Measurements from ENCODE around the gene USP10. TPM values are rescaled to one million over a fixed set of nuclear protein-coding genes. Genes with fewer than 3 reads are reported as not detected.
A peak's percentile ranks its signal among the peaks of the same experiment; 100 is the strongest.

Gene USP10
- polyA plus RNA-seq, 3 donors from 2014 or later = 33.8 to 60.6 (median 58.7) TPM

DNA sequence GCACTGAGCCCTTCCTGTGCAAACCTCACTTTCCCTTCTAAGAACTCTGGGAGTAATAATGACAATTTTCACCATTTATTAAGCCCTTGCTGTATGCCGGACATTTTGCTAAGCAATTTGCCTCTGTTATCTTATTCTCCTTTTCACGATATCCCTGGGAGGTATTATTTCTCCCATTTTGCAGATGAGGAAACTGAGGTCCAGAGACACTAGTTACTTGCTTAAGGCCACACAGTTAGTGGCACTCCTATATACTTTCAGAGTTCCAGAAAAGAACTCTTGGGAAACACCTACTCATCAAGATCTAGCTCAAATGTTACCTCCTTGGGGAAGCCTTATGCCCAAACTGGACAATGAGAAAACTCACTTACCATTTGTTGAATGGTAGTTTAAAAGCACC lies 4.8 kb upstream of the USP10 start:
- H3K9me3 Mint-ChIP-seq = no peaks in the 10 kb centered on the region
- no peak overlapping the region for H3K4me3 Mint-ChIP-seq
- no peak overlapping the region for H3K27ac Mint-ChIP-seq
- peaks cover 3 to 4% of the 10 kb centered on the region in 2 donors for H3K4me1 Mint-ChIP-seq
- H3K36me3 Mint-ChIP-seq = no peaks in the 10 kb centered on the region
- DNase-seq = no peak
- H3K27me3 Mint-ChIP-seq (ENCODE audit: low read depth in 3 of 3) = peaks cover 0 to 6% (median 4%) of the 10 kb centered on the region in 3 donors

DNA sequence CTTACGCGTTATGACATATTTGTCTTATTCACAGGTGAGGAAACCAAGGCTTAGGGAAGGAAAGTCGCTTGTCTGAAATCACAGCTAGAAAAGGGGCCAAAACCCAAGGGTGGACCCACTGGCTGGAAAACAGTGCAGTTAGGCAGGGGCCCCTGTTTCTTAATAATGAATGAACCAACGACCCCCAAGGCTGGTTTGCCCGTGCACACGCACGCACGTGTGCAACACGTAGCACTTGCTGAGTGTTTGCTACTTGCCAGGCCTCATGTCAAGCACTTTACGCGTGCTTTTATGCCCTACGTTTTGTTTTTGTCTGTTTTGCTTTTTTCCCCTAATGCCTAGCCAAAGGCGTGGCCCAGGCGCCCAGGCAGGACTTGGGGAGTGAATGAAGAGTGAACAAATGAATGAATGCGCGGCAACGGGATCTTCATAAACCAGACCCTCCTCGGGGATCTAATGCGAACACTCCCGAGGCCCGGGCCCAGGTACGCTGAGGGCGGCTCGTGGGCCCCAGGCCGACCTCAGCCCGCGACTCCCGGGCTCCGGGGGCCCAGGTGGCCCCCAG lies 571 bp upstream of the USP10 start:
- no peak for DNase-seq
- Mint-ChIP-seq H3K27ac (peak overlapping the region in 5 of 6 donors; percentile 65 to 89 (median 78)), H3K4me1 (peaks cover 34 to 40% of the 10 kb centered on the region in 2 donors), H3K9me3 (no peaks in the 10 kb centered on the region), H3K4me3 (peak overlapping the region; percentile 80 to 87 (median 83)), H3K27me3 (ENCODE audit: low read depth in 3 of 3) (peaks cover 2 to 8% (median 7%) of the 10 kb centered on the region in 3 donors), H3K36me3 (no peaks in the 10 kb centered on the region)

DNA sequence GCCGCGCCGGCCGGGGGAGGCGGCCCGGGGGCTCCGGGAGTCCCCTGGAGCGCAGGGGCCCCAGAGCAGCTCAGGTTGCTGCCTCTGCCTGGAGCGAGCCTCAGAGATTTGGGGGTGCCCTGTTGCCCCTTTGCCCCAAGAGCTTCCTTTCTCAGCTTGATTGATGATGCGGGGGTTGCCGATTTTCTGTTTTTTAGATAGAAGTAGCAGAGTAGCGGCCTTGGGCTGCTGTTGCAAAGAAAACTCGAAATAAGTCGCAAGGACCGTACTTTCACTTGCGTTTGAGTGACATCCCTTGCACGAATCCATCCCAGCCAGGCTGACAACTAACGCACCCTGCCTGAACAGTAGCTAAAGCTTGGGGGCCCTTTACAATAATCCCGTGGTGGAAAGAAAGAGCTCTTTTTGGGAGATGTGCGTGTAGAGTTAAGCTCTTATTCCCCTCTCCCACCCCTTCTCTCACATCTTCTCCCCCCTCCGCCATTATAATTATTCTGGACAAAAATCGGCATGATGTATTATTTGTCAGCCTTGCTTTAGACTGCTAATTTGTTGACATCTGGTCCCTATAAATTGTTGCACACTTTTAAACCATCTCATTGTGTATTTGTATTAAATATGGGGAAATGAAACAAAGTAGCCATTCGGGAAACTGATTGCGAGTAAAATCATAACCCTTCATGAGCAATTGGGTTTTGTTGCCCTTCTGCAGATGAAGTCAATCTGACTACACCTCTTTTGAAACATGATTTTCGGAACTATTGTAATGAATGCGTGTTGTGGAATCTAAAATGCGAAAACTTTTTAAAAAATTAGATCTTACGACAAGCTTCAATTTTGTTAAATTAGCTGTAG lies 873 bp downstream of the USP10 start:
- Mint-ChIP-seq H3K4me3 (peak overlapping the region; percentile 96 to 99 (median 98)), H3K27ac (peak overlapping the region; percentile 91 to 98 (median 96)), H3K4me1 (peaks cover 44 to 53% of the 10 kb centered on the region in 2 donors), H3K9me3 (no peaks in the 10 kb centered on the region), H3K36me3 (no peaks in the 10 kb centered on the region), H3K27me3 (ENCODE audit: low read depth in 3 of 3) (peaks cover 2 to 8% (median 7%) of the 10 kb centered on the region in 3 donors)
- peak; percentile 38 to 51 (median 40) for DNase-seq

DNA sequence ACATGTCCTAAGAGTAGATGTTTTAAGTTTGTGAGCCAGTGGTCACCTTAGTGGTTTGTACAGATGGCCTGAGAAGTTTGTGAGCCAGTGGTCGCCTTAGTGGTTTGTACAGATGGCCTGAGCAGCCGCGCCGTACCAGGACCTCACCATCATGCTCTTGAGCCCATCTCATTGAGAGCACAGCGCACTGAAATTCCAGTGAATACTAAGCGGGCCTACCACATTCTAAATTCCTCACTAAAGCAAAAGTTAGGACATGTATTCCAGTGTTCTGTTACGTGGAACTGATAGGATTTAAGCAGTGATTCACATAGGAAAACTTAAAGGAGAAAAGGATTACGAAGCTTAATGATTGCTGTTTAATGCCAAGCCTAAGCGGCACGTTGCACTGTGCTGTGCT lies 3.9 kb downstream of the USP10 start:
- no peak for DNase-seq
- H3K27ac Mint-ChIP-seq = peak overlapping the region in 2 of 6 donors; percentile 18 to 29
- peaks cover 2 to 8% (median 7%) of the 10 kb centered on the region in 3 donors for H3K27me3 Mint-ChIP-seq (ENCODE audit: low read depth in 3 of 3)
- H3K36me3 Mint-ChIP-seq = no peaks in the 10 kb centered on the region
- H3K4me1 Mint-ChIP-seq = peaks cover 52 to 75% of the 10 kb centered on the region in 2 donors
- H3K9me3 Mint-ChIP-seq = no peaks in the 10 kb centered on the region
- no peak overlapping the region for H3K4me3 Mint-ChIP-seq

DNA sequence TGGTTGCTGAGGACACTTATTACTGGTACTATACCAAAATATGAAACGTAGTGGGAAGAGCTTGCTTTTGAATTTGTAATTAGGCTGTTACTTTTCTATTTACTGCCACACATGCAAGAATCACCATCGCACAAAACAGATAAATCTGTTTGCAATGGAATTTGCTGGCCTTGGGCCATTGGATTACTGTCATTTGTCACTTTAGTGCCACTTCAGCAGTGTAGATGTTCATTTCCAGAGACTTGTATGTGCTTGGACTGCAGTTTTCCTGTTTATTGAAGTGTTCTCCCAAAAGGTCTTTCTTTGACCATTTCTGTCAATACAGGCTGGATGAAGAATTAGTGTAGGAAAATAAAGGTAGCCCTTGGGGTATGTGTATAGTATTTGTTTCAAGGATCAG lies 4.5 kb downstream of the USP10 start:
- no peak for DNase-seq
- Mint-ChIP-seq H3K36me3 (peaks cover 0 to under 1% (median 0%) of the 10 kb centered on the region in 3 donors), H3K4me1 (peaks cover 55 to 78% of the 10 kb centered on the region in 2 donors), H3K9me3 (no peaks in the 10 kb centered on the region), H3K27me3 (ENCODE audit: low read depth in 3 of 3) (peaks cover 2 to 10% (median 4%) of the 10 kb centered on the region in 3 donors), H3K4me3 (no peak overlapping the region), H3K27ac (peak overlapping the region in 1 of 6 donors; percentile 29)

DNA sequence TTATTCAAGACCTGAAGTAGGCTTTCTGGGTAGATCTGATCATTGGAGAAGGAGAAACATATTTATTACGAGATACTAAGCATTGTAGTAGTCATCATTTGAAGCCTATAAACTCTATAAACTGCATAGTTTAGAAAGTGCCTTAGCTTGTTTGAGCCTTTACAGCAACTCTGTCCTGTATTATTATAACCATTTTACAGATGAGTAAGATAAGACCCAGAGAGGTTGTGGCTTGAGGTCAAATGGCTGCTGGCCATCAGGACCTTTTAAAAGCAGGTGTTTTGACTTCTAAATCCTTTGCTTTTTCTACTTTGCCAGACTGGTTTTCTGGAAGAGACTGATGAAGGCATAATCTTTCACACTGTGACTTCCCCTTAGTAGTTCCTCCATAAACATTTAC lies 7.1 kb downstream of the USP10 start:
- peaks cover 0 to 5% (median 0%) of the 10 kb centered on the region in 3 donors for H3K27me3 Mint-ChIP-seq (ENCODE audit: low read depth in 3 of 3)
- H3K9me3 Mint-ChIP-seq = no peaks in the 10 kb centered on the region
- peaks cover 64 to 86% of the 10 kb centered on the region in 2 donors for H3K4me1 Mint-ChIP-seq
- DNase-seq = no peak
- no peak overlapping the region for H3K4me3 Mint-ChIP-seq
- H3K36me3 Mint-ChIP-seq = peaks cover 0 to 5% (median 3%) of the 10 kb centered on the region in 3 donors
- no peak overlapping the region for H3K27ac Mint-ChIP-seq

DNA sequence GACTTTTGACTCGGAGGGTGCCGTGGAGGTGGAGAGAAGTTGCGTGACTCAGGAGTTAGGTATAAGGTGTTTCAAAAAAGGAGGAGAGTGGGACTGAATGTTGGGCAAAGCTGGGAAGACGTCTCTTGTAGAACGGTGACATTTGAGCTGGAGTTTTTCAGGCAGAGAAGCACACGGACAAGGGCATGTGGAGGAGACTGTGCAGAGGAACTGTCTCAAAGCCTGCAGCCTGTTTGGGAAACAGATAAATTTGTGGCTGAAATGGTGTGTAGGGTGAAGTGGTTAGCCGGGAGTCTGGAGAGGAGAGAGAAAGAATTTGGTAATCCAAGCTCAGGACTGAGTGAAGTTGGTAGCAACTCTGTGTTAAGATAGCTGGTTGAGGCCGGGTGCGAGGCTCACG lies 9.8 kb downstream of the USP10 start:
- Mint-ChIP-seq H3K27ac (peak overlapping the region in 2 of 6 donors; percentile 10 to 53), H3K4me1 (peaks cover 69 to 90% of the 10 kb centered on the region in 2 donors), H3K36me3 (peaks cover 0 to 5% (median 3%) of the 10 kb centered on the region in 3 donors), H3K4me3 (peak overlapping the region in 2 of 5 donors; percentile 0 to 45), H3K9me3 (peaks cover 0 to 2% (median 0%) of the 10 kb centered on the region in 6 donors), H3K27me3 (ENCODE audit: low read depth in 3 of 3) (peaks cover 0 to 6% (median 5%) of the 10 kb centered on the region in 3 donors)
- DNase-seq = no peak

DNA sequence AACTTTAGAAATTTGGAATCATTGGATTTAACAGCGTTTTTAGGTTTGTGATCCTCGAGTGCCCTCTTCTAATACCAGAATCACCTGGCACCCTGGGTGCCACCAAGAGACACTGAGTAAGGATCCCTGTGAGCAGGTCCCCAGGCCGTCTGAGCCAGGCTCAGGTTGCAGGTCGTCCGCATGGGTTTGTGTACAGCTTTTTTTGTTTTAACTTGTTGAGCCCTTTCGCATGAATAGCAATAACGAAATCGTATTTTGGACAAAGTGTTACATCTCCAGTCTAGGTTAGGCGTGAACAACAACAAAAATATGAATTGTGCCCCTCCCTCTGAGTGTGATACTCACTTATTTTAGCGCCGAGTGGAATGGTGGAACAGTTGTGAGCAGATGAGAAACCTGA lies 10.9 kb downstream of the USP10 start:
- no peak for DNase-seq
- Mint-ChIP-seq H3K27me3 (ENCODE audit: low read depth in 3 of 3) (peaks cover 0 to 6% (median 5%) of the 10 kb centered on the region in 3 donors), H3K9me3 (peaks cover 0 to 2% (median 0%) of the 10 kb centered on the region in 6 donors), H3K27ac (no peak overlapping the region), H3K4me3 (no peak overlapping the region), H3K4me1 (peaks cover 69 to 90% of the 10 kb centered on the region in 2 donors), H3K36me3 (peaks cover 0 to 5% (median 3%) of the 10 kb centered on the region in 3 donors)

DNA sequence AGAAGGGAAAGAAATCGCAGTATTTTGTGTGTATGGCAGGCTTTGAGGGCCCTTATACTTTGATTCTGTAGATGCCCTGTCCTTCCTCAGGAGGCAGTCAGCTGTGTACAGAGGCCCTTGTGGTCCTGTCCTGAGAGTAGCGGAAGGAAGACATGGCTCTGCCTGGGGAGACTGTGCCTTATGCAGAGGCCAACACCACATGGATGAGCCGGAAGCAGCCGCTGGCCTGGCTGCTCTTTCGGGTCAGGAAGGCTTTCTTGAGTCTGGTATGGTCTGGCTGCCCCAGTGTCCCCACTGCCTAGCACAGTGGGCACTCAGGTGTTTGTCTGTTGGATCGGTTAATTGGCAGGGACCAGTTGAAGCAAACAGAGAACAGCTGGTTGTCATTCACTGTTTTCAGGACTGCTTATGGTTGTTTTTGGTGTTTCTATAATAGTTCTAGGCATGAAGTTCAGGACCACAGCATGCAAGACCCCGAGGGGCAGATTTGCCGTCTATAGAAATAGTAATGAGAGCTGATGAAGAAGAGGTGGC lies 12.4 kb downstream of the USP10 start:
- DNase-seq = no peak
- H3K9me3 Mint-ChIP-seq = peaks cover 0 to 2% (median 0%) of the 10 kb centered on the region in 6 donors
- H3K36me3 Mint-ChIP-seq = peaks cover 0 to 5% (median 3%) of the 10 kb centered on the region in 3 donors
- H3K4me1 Mint-ChIP-seq = peaks cover 75 to 94% of the 10 kb centered on the region in 2 donors
- H3K4me3 Mint-ChIP-seq = no peak overlapping the region
- H3K27ac Mint-ChIP-seq = peak overlapping the region in 2 of 6 donors; percentile 6 to 22
- peaks cover 0 to 6% (median 5%) of the 10 kb centered on the region in 3 donors for H3K27me3 Mint-ChIP-seq (ENCODE audit: low read depth in 3 of 3)

DNA sequence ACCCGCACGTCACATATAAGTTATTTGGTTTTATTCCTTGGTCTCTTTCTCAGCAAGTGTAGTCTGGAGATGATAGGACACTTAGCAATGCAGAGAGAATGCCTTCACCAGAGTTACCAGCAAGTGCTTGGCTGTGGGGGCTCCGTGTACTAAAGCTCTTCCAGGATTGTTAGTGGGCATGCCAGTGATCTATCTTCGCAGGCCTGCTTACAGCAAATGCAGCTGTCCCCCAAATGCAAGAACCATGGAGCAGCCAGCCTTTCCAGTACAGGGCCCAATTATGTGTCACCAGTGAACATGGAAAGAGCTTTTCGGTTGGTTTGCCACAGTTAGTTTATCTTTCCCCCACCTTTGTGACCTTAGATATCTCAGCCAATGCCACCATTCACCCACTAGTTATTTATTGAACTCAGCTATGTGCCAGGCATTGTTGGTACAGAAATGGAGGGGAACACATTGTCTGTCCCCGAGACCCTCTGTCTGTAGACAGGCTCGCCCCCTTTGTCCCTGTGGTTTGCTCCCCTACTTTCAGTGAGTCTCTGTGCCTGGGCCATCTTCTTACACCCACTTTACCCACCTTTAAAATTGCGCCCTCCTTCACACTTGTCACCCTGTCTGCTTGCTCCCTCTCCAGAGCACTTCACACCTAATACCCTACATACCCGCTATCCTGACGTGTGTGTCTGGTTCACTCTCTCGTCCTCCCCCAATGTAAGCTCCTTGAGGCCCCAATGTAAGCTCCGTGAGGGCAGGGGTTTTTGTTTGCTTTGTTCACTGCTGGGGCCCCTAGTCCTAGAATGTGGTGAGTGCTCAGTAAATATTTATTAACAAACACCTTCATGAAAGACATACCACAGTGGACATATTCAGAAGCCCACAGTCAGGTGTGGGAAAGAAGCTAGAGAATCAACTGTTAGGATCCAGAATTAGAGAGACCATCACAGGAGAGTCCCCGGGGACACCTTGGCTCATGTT lies 13.3 kb downstream of the USP10 start:
- peaks cover 0 to 5% (median 3%) of the 10 kb centered on the region in 3 donors for H3K36me3 Mint-ChIP-seq
- H3K4me3 Mint-ChIP-seq = no peak overlapping the region
- peak overlapping the region in 2 of 6 donors; percentile 27 to 51 for H3K27ac Mint-ChIP-seq
- no peak for DNase-seq
- peaks cover 77 to 94% of the 10 kb centered on the region in 2 donors for H3K4me1 Mint-ChIP-seq
- peaks cover 0 to 6% (median 5%) of the 10 kb centered on the region in 3 donors for H3K27me3 Mint-ChIP-seq (ENCODE audit: low read depth in 3 of 3)
- peaks cover 0 to 2% (median 0%) of the 10 kb centered on the region in 6 donors for H3K9me3 Mint-ChIP-seq

DNA sequence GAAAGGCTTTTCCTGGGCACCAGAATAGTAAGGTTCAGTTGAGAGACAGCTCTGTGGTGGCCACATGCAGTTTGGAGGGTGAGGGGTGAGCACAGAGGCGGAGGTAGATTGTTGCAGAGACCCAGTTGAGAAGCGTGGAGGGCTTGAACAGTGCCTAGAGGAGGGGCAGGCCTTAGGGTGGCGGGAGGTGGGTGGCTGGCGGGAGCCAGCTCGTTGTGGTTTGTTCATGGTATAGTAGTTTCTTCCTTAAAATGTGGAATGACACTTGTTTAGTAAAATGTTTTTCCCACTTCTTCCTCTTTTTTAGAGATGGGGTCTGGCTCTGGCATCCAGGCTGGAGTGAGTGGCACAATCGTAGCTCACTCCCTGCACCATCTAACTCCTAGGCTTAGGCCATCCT lies 14.2 kb downstream of the USP10 start:
- Mint-ChIP-seq H3K4me3 (no peak overlapping the region), H3K27ac (peak overlapping the region in 2 of 6 donors; percentile 27 to 35), H3K4me1 (peaks cover 74 to 89% of the 10 kb centered on the region in 2 donors), H3K9me3 (peaks cover 0 to 2% (median 0%) of the 10 kb centered on the region in 6 donors), H3K36me3 (peaks cover 0 to 5% (median 3%) of the 10 kb centered on the region in 3 donors), H3K27me3 (ENCODE audit: low read depth in 3 of 3) (peaks cover 0 to 6% (median under 1%) of the 10 kb centered on the region in 3 donors)
- DNase-seq = no peak

DNA sequence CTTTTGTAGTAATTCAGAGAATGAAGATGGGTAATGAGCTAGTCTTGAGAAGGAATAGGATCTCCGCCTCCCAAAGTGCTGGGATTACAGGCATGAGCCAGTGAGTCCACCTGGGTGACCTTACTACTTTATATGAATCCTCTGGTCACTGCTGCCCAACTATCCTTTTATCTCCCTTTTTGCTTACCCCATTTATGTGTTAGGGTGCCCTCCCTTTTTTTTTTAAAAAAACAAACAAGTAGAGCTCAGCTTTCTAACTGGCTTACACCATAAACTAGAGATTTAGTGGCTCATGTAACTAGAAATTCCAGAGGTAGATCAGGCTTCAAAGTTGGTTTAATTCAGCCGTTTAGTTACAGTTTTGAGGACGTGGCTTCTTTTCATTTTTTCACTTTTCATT lies 15.6 kb downstream of the USP10 start:
- Mint-ChIP-seq H3K27ac (no peak overlapping the region), H3K4me1 (peaks cover 76 to 89% of the 10 kb centered on the region in 2 donors), H3K4me3 (no peak overlapping the region)

DNA sequence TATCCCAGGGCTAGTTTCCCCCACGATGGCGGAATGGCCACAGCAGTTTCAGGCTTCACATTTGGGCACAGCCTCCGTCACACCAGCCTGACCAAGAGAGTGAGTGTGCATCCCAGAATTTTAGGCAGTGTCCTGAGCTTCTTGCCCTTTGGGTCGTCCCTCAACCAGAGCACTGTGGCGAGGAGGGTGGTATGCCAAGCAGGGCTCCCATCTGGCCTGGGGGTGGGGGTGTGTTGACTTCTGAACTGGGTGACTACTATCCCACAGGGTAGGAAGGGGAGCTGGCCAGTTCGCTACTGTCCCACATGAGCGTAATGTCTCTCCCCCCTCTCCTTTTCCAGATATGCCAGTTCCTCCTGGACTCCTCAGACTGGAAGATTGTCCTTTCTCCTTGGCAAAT lies 16.1 kb downstream of the USP10 start:
- Mint-ChIP-seq H3K36me3 (no peaks in the 10 kb centered on the region), H3K4me1 (peaks cover 71 to 86% of the 10 kb centered on the region in 2 donors), H3K27ac (peak overlapping the region in 1 of 6 donors; percentile 29), H3K27me3 (ENCODE audit: low read depth in 3 of 3) (peaks cover 0 to 6% (median 0%) of the 10 kb centered on the region in 3 donors), H3K4me3 (no peak overlapping the region), H3K9me3 (peaks cover 0 to 2% (median 0%) of the 10 kb centered on the region in 6 donors)
- DNase-seq = no peak

More for the DNA sequence above, 15.6 kb downstream of the USP10 start:
- no peaks in the 10 kb centered on the region for H3K36me3 Mint-ChIP-seq
- peaks cover 0 to 6% (median 0%) of the 10 kb centered on the region in 3 donors for H3K27me3 Mint-ChIP-seq (ENCODE audit: low read depth in 3 of 3)
- H3K9me3 Mint-ChIP-seq = peaks cover 0 to 2% (median 0%) of the 10 kb centered on the region in 6 donors
- DNase-seq = no peak

Data from immature natural killer cell (primary cell).